HG02763 (cell line): ENCODE data around the gene GIGYF2.
"Not testable (repeated sequence)": the region's sequence is repeated elsewhere in the genome, so short reads cannot be mapped to it uniquely, and the experiment has no call there.

ENCODE experiments used
- ATAC-seq: cut with Tn5 transposase; IDR thresholded peaks from one replicate; pipeline ENCODE4 v1.9.1; 2021; ENCODE audit warnings: mild to moderate bottlenecking, moderate library complexity; ENCODE audit not compliant: unreplicated experiment

Gene GIGYF2

GRCh38 chr2:232697059-232697806, at the start of gene GIGYF2:
TSS of gene GIGYF2 (plus strand) at chr2:232697331. CDS start at chr2:232735198, 37,867 bp downstream.
- peak; percentile 84 for ATAC-seq

DNA sequence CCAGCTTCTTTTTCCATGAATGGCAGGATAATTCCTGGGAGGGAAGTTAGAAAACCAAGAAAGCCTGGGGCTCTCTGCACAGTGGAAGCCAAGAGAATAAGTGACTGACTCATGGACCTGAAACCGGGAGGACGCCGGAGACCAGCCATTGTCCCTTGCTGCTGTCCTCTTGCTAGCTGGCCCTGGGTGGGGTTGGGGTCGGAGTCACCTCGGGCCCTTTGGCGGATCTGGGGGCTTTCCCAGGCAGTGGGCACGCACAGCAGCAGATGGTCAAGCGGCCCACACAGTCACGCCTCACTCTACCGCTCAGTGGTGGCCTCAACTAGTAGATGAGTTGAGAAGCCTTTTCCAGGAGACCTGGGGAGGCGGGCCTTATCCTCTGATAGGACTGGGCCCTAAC, 48.1 kb upstream of the GIGYF2 start:
- ATAC-seq = no peak

DNA sequence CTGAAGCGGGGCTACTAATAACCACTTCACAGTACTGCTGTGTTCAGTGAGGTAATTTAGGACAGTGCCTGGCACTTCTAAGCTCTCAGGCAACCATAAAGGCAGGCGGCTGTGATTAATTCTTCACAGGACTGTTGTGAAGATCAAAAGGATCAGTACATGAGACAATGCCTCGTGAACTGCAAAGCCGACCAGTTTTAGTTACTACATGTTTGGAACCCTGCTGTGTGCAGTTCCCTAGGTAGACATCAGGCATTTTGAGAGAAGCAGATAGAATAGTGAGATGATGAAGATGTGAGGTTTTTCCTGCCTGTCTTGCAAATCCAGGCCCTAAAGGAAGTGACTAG, 44.7 kb upstream of the GIGYF2 start:
- ATAC-seq = no peak

DNA sequence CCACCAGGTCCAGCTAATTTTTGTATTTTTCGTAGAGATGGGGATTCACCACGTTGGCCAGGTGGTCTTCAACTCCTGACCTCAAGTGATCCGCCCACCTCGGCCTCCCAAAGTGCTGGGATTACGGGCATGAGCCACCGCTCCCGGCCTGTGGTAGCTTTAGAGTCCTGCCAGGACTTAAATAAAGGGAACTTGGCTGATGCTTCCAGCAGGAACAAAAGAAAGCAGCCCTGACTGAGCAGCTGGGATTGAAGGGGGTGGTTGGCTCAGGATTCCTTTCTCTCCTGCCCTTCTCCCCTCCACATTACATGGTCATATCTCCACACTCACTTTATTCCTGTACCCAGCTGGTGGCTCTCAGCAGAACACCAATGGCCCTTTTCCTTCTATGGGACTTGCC, 43.7 kb upstream of the GIGYF2 start:
- ATAC-seq = no peak

DNA sequence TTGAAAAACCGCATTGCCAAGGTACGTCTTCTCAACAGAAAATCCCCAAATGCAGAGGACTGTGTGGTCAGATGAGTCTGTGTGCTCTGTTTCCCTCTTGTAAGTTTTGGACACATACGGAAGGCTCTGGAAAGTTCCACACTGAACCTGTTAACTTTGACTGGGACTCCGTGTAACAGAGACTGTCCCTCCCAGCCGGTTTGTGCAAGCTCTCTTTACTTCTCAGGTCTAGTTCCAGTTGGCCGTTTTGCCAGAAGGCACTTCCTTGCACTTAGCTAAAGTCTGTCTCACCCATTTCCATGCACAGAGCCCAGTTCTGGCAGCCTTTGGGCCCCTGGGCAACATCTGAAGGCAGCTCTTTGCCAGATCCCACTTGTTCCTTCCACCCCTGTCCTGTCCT, 41.7 kb upstream of the GIGYF2 start:
- no peak for ATAC-seq

DNA sequence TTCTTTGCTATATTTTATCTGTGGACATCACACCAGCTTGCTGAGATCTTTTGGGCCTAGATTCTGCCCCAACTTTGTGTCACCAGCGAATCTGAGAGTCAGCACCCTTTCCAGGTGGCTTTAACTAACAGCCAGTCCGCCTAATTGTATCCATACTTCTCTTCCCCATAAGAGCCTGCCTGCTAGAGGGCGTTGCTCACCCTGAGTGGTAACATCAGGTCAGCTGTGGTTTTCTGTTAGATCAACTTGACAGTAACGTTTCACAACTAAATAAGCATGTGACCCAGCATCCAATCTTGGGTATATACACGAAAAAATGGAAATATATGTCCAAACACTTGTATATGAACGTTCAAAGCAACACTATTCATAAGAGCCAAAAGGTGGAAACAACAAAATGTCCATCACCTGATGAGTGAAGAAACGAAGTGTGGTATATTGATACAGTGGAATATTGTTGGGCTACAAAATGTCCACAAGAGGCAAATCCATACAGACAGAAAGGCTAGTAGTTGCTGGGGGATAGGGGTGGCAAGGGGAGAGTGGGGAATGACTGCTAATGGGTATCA, 38.8 kb upstream of the GIGYF2 start:
- ATAC-seq = no peak

DNA sequence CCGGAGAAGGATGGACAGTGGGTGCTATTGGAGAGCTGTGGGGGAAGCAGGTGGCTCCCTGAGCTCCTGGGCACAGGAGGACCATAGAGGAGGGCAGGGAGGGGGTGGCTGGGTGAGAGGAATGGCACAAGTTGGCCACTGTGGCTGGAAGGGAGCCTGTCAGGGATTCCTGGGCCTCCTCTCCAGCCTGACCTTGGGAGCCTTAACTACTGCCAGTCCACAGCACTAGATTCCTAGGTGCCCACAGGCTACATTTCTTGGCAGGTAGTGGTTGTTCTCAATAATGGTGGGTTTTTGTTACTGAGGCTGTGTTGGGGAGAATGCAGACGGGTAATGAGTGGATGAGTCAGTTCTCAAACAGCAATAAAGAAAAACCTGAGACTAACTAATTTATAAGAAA, 37.8 kb upstream of the GIGYF2 start:
- no peak for ATAC-seq

GRCh38 chr2:232662486-232663260, 34.5 kb upstream of the GIGYF2 start:
- ATAC-seq = no peak

- no peak for ATAC-seq
Observed at GRCh38 chr2:232666051-232666805, 30.9 kb upstream of the GIGYF2 start.

DNA sequence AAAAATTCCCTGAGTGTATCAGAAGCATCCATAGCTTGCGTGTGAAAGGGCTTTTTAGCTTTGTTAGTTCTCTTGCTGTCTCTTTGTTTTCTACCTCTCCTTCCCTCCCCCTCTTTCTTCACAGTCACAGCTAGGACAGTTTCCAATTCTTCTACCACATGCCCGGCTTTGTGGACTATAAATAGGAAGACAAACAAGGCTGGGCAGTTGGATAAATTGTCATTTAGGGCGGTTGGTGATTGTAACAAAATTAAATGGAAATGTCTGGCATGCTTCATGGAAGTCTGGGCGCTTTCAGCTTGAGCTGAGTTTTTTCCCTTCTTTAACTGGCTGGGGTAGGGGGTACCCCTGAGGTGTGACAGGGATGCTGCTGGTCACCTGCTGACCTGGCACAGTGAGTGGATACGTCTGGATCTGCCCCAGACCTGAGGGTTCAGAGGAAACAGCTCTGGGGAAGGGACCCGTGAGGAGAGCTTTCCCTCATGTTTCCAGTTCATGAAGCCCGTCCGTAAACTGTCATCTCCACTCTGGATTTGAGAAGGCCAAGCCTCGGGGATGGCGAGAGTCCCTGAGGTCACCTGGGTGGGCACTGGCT, 29.0 kb upstream of the GIGYF2 start:
- no peak for ATAC-seq

DNA sequence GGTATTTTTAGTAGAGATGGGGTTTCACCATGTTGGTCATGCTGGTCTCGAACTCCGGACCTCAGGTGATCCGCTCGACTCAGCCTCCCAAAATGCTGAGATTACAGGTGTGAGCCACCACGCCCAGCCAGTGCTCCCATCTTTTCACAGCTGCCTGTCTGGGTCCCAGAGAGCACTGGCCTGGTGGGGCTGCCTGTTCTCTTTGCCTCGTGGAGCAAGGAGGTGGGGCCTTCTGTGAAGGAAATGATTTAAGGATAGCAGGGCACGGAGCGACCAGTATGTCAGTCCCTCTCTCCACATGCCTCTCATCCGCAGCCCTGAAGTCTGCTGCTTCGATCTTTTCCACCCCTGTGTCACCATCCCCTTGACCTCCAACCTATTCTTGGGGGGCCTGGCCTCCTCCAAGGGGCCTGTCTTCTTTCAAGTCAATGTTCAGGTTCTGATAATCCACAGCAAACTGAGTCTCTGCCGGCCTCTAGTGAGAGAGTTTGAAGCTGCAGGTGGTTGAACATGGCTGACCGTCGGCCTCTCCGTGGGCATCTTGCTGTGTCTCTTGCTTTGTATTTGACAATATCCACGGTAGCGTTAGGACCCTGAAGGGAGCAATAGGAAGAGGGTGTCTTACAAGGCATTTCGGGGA, 28.2 kb upstream of the GIGYF2 start:
- no peak for ATAC-seq

GRCh38 chr2:232672588-232672987, 24.5 kb upstream of the GIGYF2 start:
- ATAC-seq = no peak

DNA sequence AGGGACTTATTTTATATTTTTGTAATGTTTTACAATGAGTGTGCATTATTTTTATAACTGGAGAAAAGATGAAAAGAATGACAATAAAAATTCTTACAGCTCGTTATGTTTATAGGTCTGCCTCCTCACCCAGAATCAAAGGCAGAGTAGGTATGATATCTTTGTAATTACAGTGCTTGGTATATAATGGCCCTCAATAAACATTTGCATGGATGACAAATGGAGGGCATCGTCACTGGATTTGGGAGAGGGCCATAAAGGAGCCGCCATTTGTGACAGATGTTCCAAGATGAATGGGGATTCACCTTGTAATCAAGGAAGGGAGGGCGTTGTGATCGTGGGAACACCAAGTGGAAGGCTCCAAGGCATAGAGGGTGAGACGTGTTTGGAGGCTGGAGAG, 22.6 kb upstream of the GIGYF2 start:
- ATAC-seq = no peak

DNA sequence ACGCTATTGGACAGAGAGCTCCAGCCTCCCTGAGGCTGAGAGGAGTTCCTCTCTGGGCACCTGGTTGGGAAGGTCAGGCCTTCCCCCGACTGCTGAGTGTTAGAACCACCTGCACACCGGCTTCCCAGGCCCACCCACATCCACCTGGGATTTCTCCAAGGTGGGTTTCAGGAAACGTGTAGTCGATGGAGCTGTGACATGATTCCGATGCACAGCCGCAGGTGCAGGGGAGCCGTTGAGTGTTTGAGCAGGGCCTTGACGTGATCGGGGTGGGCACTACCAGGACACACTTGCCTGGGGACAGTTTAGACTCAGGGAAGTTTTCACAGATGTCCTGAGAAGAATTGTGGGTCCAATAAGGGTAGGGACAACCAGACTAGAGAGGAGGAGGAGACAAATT, 21.8 kb upstream of the GIGYF2 start:
- ATAC-seq = no peak

DNA sequence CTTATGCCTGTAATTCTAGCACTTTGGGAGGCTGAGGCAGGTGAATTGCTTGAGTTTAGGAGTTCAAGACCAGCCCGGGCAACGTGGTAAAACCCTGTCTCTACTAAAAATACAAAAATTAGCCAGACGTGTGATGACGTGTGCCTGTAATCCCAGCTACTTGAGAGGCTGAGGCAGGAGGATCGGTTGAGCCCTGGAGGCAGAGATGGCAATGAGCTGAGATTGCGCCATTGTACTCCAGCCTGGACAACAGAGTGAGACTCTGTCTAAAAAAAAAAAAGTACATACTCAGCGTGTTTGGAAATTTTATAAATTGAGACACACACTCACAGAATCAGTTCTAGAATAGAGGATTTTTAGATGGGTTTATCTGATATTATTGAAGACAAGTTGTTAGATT, 17.1 kb upstream of the GIGYF2 start:
- no peak for ATAC-seq

GRCh38 chr2:232681527-232681926, 15.6 kb upstream of the GIGYF2 start:
- ATAC-seq = no peak

- ATAC-seq = no peak
Observed at GRCh38 chr2:232683368-232683767, 13.8 kb upstream of the GIGYF2 start.

GRCh38 chr2:232685391-232685790, 11.7 kb upstream of the GIGYF2 start:
- ATAC-seq = not testable (repeated sequence)

GRCh38 chr2:232687382-232688160, 9.6 kb upstream of the GIGYF2 start:
- no peak for ATAC-seq

- no peak for ATAC-seq
Observed at GRCh38 chr2:232688201-232688600, 8.9 kb upstream of the GIGYF2 start.
